ENCODE measurements around the gene COL11A2.
"Not testable (repeated sequence)": the region's sequence is repeated elsewhere in the genome, so short reads cannot be mapped to it uniquely, and the experiment has no call there.

Gene COL11A2

GRCh38 chr6:33192105-33192646 lies at the start of gene COL11A2:
Gene COL11A2 (minus strand): TSS chr6:33192467. CDS start chr6:33192240, 227 bp downstream.
- DNase-seq: no peak

GRCh38 chr6:33241968-33242367 lies 49.7 kb upstream of the COL11A2 start:
- no peak for DNase-seq

- no peak for DNase-seq
Observed at GRCh38 chr6:33237741-33238140, 45.5 kb upstream of the COL11A2 start.

- no peak for DNase-seq
Observed at GRCh38 chr6:33236852-33237251, 44.6 kb upstream of the COL11A2 start.

GRCh38 chr6:33236328-33236727 lies 44.1 kb upstream of the COL11A2 start:
- no peak for DNase-seq

GRCh38 chr6:33235221-33235634 lies 43.0 kb upstream of the COL11A2 start:
- no peak for DNase-seq

- not testable (repeated sequence) for DNase-seq
Observed at GRCh38 chr6:33226503-33227120, 34.3 kb upstream of the COL11A2 start.

- no peak for DNase-seq
Observed at GRCh38 chr6:33217681-33218080, 25.4 kb upstream of the COL11A2 start.

- no peak for DNase-seq
Observed at GRCh38 chr6:33217246-33217645, 25.0 kb upstream of the COL11A2 start.

GRCh38 chr6:33216117-33216649 lies 23.9 kb upstream of the COL11A2 start:
- DNase-seq: no peak

- no peak for DNase-seq
Observed at GRCh38 chr6:33215271-33216116, 23.2 kb upstream of the COL11A2 start.

- DNase-seq: no peak
Observed at GRCh38 chr6:33213989-33214335, 21.7 kb upstream of the COL11A2 start.

GRCh38 chr6:33213166-33213988 lies 21.1 kb upstream of the COL11A2 start:
- DNase-seq: no peak

GRCh38 chr6:33212857-33213165 lies 20.5 kb upstream of the COL11A2 start:
- no peak for DNase-seq

- DNase-seq: no peak
Observed at GRCh38 chr6:33211666-33212422, 19.6 kb upstream of the COL11A2 start.

GRCh38 chr6:33211136-33211535 lies 18.9 kb upstream of the COL11A2 start:
- no peak for DNase-seq

GRCh38 chr6:33209856-33210255 lies 17.6 kb upstream of the COL11A2 start:
- DNase-seq: no peak

- DNase-seq: peak; percentile 79
Observed at GRCh38 chr6:33208091-33208967, 16.1 kb upstream of the COL11A2 start, which contains the start of gene RING1. Gene RING1 (plus strand): TSS chr6:33208500. CDS start chr6:33208823, 323 bp downstream.

- no peak for DNase-seq
Observed at GRCh38 chr6:33207552-33208090, 15.4 kb upstream of the COL11A2 start.

GRCh38 chr6:33206864-33207551 lies 14.7 kb upstream of the COL11A2 start:
- no peak for DNase-seq

Measured in GDM1 (cell line).